HFFc6 (cell line): ENCODE measurements around the gene CD276. TPM values are rescaled to one million over a fixed set of nuclear protein-coding genes. Genes with fewer than 3 reads are reported as not detected.
A peak's percentile ranks its signal among the peaks of the same experiment; 100 is the strongest.

Experiments used
- DNase-seq: peaks from one replicate; pipeline ENCODE4 v3.0.0-alpha.2; 2018
- H3K27ac Mint-ChIP-seq: 2 replicates; pipeline ENCODE4 v1.8.0; 2020; ENCODE audit warnings: mild to moderate bottlenecking, mixed read lengths
- H3K27me3 Mint-ChIP-seq: 2 replicates; pipeline ENCODE4 v1.8.0; 2021; ENCODE audit warnings: mild to moderate bottlenecking, moderate library complexity, mixed read lengths; ENCODE audit not compliant: insufficient read depth
- H3K36me3 Mint-ChIP-seq: 2 replicates; pipeline ENCODE4 v1.8.0; 2021; ENCODE audit warnings: low read depth, mixed read lengths
- H3K4me1 Mint-ChIP-seq: 2 replicates; pipeline ENCODE4 v1.8.0; 2020; ENCODE audit warnings: low read depth, mixed read lengths
- H3K4me3 Mint-ChIP-seq: 2 replicates; pipeline ENCODE4 v1.8.0; 2020; ENCODE audit warnings: mild to moderate bottlenecking, moderate library complexity, mixed read lengths
- H3K9me3 Mint-ChIP-seq: 2 replicates; pipeline ENCODE4 v1.8.0; 2020; ENCODE audit warnings: mild to moderate bottlenecking, mixed read lengths
- total RNA-seq, 6 experiments: library from RNA; stranded (reverse); fragmentation: NEBNext Ultra II Directional; extraction: Animal tissue kit (Norgen Biotek cat#: 25700); gene quantifications; 2 replicates in 1 of 6; 3 replicates in 5 of 6; pipeline ENCODE4 v1.2.3, GENCODE V29; 2021
- TF ChIP-seq, protein P1 (sequence below): fragments of 200-600 bp; sonication (generic); IDR thresholded peaks from 2 replicates; pipeline ENCODE4 v1.5.0; 2021; ENCODE audit warnings: antibody characterized with exemption, mild to moderate bottlenecking

Gene CD276
- total RNA-seq, 6 experiments from 2014 or later: 86.5 to 121 (median 105) TPM

DNA sequence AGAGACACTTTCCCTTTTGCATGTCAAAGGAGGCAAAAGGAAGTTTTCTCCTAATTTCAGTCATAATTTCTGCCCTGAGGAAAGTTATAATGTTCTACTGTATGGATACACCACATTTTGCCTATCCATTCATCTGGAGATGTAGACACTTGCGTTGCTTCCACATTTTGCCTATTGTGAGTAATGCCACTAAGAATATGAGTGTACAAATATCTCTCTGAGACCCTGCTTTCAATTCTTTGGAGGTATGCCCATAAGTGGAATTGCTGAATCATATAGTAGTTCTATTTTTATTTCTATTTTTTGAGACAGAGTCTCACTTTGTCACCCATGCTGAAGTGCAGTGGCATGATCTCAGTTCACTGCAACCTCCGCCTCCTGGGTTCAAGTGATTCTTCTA lies 3.6 kb upstream of the CD276 start:
- Mint-ChIP-seq H3K4me3 (no peak overlapping the region), H3K27me3 (peaks cover 3% of the 10 kb centered on the region), H3K4me1 (peaks cover 30% of the 10 kb centered on the region), H3K9me3 (no peaks in the 10 kb centered on the region), H3K27ac (no peak overlapping the region), H3K36me3 (no peaks in the 10 kb centered on the region)
- no peak for DNase-seq
- TF ChIP-seq, protein P1, sequence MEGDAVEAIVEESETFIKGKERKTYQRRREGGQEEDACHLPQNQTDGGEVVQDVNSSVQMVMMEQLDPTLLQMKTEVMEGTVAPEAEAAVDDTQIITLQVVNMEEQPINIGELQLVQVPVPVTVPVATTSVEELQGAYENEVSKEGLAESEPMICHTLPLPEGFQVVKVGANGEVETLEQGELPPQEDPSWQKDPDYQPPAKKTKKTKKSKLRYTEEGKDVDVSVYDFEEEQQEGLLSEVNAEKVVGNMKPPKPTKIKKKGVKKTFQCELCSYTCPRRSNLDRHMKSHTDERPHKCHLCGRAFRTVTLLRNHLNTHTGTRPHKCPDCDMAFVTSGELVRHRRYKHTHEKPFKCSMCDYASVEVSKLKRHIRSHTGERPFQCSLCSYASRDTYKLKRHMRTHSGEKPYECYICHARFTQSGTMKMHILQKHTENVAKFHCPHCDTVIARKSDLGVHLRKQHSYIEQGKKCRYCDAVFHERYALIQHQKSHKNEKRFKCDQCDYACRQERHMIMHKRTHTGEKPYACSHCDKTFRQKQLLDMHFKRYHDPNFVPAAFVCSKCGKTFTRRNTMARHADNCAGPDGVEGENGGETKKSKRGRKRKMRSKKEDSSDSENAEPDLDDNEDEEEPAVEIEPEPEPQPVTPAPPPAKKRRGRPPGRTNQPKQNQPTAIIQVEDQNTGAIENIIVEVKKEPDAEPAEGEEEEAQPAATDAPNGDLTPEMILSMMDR: no peak

DNA sequence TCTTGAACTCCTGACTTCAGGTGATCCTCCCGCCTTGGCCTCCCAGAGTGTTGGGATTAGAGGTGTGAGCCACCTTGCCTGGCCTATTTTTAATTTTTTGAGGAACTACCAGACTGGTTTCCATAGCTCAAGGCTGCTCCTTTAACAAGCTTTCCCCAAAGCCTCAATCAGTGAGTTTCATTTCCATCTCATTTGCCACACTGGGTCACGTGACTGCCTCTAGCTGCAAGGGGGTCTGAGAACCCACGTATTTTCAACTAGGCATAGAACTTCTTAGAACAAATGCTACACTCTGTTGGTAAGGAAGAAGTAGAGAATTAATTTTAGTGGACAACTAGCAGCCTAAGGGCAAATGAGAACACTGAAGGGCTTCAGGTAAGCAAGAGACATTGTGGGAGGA lies 3.1 kb upstream of the CD276 start:
- Mint-ChIP-seq H3K4me1 (peaks cover 30% of the 10 kb centered on the region), H3K9me3 (no peaks in the 10 kb centered on the region), H3K27me3 (peaks cover 3% of the 10 kb centered on the region), H3K4me3 (no peak overlapping the region), H3K27ac (no peak overlapping the region), H3K36me3 (no peaks in the 10 kb centered on the region)
- TF ChIP-seq, protein P1: no peak
- DNase-seq: no peak

DNA sequence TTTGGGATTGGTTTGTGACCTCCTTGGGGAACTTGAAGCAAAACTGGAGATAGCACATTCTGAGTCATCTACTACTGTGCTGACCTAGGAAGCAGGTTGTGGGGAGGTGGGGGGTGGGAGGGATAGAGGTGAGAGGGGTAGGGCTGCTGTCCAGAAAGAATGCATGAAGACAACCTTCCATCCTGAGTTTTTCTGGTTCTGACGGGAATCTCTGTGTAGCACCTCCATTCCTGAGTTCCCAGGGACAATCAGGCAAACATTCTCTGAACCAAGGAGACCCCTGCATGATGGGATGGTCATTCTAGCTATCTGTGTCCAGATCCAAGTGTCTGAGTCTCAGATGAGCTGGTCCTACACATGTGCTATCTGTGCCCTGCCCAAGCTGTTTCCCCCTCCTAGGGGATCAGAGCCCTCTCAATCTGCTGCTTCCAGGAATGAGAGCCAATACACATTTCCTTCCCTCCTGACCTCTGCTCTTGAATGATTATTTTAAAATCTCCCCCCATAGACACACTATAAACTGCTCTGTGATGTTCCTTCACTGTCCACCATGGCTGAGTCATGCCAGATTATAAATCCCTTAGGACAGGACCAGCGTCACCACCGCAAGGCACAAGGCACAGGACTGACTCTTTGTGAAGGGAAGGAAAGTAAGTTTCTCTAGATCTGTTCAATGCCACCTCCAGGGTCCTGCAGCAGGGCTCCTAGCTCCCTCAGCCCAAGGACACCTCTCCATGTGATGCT lies 2.2 kb upstream of the CD276 start:
- H3K27me3 Mint-ChIP-seq: peaks cover 3% of the 10 kb centered on the region

DNA sequence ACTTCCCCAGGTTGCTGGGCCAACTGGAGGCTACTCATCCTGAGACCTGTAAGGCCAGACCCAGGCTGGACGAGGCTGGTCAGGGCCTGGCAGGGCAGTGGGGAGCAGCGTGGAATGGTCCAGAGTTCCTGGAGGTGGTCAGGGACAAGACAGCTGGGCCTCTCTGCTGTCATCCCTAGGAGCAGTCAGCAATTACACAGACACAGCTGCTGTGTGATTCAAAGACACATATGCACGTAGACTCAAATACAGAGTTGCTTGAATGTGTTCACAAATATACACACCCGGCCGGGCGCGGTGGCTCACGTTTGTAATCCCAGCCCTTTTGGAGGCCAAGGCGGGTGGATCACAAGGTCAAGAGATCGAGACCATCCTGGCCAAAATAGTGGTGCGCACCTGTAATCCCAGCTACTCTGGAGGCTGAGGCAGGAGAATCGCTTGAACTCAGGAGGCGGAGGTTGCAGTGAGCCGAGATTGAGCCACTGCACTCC lies 1.5 kb upstream of the CD276 start:
- Mint-ChIP-seq H3K4me3 (no peak overlapping the region), H3K9me3 (no peaks in the 10 kb centered on the region), H3K27ac (no peak overlapping the region), H3K36me3 (no peaks in the 10 kb centered on the region), H3K4me1 (peaks cover 30% of the 10 kb centered on the region), H3K27me3 (peaks cover 3% of the 10 kb centered on the region)
- TF ChIP-seq, protein P1: no peak
- no peak for DNase-seq

More for the DNA sequence above, 2.2 kb upstream of the CD276 start:
- Mint-ChIP-seq H3K4me1 (peaks cover 30% of the 10 kb centered on the region), H3K9me3 (no peaks in the 10 kb centered on the region), H3K36me3 (no peaks in the 10 kb centered on the region), H3K4me3 (no peak overlapping the region), H3K27ac (no peak overlapping the region)
- DNase-seq: no peak
- TF ChIP-seq, protein P1: no peak

DNA sequence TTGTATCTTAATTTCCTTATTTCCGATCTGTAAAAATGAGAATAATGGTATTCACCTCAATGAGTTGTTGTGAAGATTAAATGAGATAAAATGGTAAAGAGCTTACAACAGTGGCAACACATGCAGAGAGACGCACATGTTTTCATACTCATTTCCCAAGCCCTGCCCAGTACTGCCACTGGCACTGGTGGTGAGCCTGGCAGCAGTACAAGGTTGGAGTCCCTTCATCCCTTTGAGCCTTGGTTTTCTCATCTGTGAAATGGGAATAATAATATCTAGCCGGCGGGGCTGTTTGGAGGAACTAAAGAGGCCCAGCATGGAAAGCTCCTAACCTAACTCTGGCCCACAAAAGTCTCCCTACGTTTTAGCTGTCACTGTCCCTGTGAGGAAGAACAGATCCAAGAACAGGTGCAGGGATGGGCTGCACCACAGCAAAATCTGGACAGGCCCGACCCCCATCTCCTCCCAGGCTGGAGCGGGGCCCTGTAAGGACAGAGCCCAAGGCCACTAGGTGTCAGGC lies 866 bp upstream of the CD276 start:
- H3K9me3 Mint-ChIP-seq: no peaks in the 10 kb centered on the region
- H3K36me3 Mint-ChIP-seq: no peaks in the 10 kb centered on the region
- DNase-seq: no peak
- H3K4me1 Mint-ChIP-seq: peaks cover 30% of the 10 kb centered on the region
- H3K4me3 Mint-ChIP-seq: peak overlapping the region; percentile 88
- H3K27me3 Mint-ChIP-seq: peaks cover 3% of the 10 kb centered on the region
- peak overlapping the region; percentile 87 for H3K27ac Mint-ChIP-seq
- TF ChIP-seq, protein P1: peak; percentile 68
